BJ (cell line): ENCODE results near the gene IQCC. TPM values are rescaled to one million over a fixed set of nuclear protein-coding genes. Genes with fewer than 3 reads are reported as not detected.

Experiments
- CTCF ChIA-PET: fragments of 350-600 bp; formaldehyde crosslinking; extraction: SDS; loops from one replicate; lab custom pipeline; 2021; ENCODE audit warnings: antibody characterized with exemption, inconsistent platforms; lab: Yijun Ruan, JAX
- POLR2A ChIA-PET: fragments of 300-600 bp; sonication (Branson Sonifier 250); formaldehyde crosslinking; extraction: SDS; loops from one replicate; lab custom pipeline; 2021; ENCODE audit warnings: antibody characterized with exemption; lab: Charles Lee
- DNase-seq: peaks from one replicate; pipeline ENCODE4 v3.0.0-alpha.2; 2011; ENCODE audit warnings: low read depth
- H3K27me3 ChIP-seq: 2 replicates; pipeline ENCODE4 v1.6.0; 2011; ENCODE audit warnings: low read length; ENCODE audit not compliant: control insufficient read depth, insufficient read depth
- H3K36me3 ChIP-seq: 2 replicates; pipeline ENCODE4 v1.5.1; 2011; ENCODE audit warnings: low read length; ENCODE audit not compliant: control insufficient read depth, insufficient read depth
- H3K4me3 ChIP-seq: 2 replicates; pipeline ENCODE4 v1.5.1; 2011; ENCODE audit warnings: low read depth, mild to moderate bottlenecking, control low read depth, low read length
- polyA plus RNA-seq: library from polyadenylated mRNA; depleted of rRNA; stranded (reverse); fragments of >200 nt; gene quantifications from 2 replicates; pipeline ENCODE4 v1.2.3, GENCODE V29; 2011
- TF ChIP-seq, protein P1 (sequence below): IDR thresholded peaks from 2 replicates; pipeline ENCODE4 v1.5.1; 2011; ENCODE audit warnings: low read depth, mild to moderate bottlenecking, control low read depth, inconsistent platforms, low read length, moderate library complexity; ENCODE audit not compliant: insufficient read depth

IQCC gene
- polyA plus RNA-seq, 1 experiment: 2.1 TPM

- Histone ChIP-seq H3K4me3 (no peak overlapping the region), H3K27me3 (no peaks in the 10 kb centered on the region), H3K36me3 (peaks cover 23% of the 10 kb centered on the region)
- TF ChIP-seq, protein P1, sequence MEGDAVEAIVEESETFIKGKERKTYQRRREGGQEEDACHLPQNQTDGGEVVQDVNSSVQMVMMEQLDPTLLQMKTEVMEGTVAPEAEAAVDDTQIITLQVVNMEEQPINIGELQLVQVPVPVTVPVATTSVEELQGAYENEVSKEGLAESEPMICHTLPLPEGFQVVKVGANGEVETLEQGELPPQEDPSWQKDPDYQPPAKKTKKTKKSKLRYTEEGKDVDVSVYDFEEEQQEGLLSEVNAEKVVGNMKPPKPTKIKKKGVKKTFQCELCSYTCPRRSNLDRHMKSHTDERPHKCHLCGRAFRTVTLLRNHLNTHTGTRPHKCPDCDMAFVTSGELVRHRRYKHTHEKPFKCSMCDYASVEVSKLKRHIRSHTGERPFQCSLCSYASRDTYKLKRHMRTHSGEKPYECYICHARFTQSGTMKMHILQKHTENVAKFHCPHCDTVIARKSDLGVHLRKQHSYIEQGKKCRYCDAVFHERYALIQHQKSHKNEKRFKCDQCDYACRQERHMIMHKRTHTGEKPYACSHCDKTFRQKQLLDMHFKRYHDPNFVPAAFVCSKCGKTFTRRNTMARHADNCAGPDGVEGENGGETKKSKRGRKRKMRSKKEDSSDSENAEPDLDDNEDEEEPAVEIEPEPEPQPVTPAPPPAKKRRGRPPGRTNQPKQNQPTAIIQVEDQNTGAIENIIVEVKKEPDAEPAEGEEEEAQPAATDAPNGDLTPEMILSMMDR: no peak
- ChIA-PET CTCF (no interaction called here), POLR2A (interaction anchor here (0.6 to 0.7 kb wide), 2 partner anchors 139 to 208 kb away, joined by 5 to 18 read pairs; no protein-coding TSS in a partner anchor)
- no peak for DNase-seq
Observed at GRCh38 chr1:32172621-32173245, 32.7 kb upstream of the IQCC start.

- H3K36me3 ChIP-seq: peaks cover 2% of the 10 kb centered on the region
- ChIA-PET CTCF (interaction anchor here (0.7 to 2.0 kb wide), 4 partner anchors 24 to 70 kb away, joined by 3 to 5 read pairs (median 4); no protein-coding TSS in a partner anchor), POLR2A (no interaction called here)
- DNase-seq: no peak
- H3K4me3 ChIP-seq: no peak overlapping the region
- TF ChIP-seq, protein P1: no peak
- H3K27me3 ChIP-seq: no peaks in the 10 kb centered on the region
Observed at GRCh38 chr1:32178380-32179192, 26.9 kb upstream of the IQCC start.

DNA sequence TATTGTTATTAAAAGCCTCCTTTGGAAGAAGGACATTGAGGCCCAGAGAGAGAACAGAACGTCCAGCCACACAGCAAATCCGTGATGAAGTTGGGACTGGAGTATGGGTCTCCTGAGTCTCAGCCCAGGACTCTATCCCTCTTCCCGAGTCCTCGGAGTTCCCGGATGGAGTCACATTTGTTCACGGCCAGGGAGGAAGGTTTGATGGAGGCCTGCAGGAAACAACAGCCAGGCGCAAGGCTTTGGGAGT is 26.4 kb upstream of the IQCC start:
- no peak for DNase-seq
- POLR2A ChIA-PET: no interaction called here
- TF ChIP-seq, protein P1: no peak
- CTCF ChIA-PET: interaction anchor here (0.7 to 2.0 kb wide), 4 partner anchors 25 to 70 kb away, joined by 3 to 5 read pairs (median 4); no protein-coding TSS in a partner anchor
- H3K36me3 ChIP-seq: peaks cover 2% of the 10 kb centered on the region
- peak overlapping the region; percentile 66; the same call in 1 of the 2 replicates for H3K4me3 ChIP-seq
- H3K27me3 ChIP-seq: no peaks in the 10 kb centered on the region

- Histone ChIP-seq H3K36me3 (peaks cover 6% of the 10 kb centered on the region), H3K4me3 (peak within 1 kb of the TSS; percentile 66), H3K27me3 (no peaks in the 10 kb centered on the region)
- peak; percentile 51 for DNase-seq
- TF ChIP-seq, protein P1: no peak
- ChIA-PET POLR2A (interaction anchor here (0.9 kb wide), 1 partner anchor 18 kb away, joined by 3 read pairs; no protein-coding TSS in a partner anchor), CTCF (interaction anchor here (0.7 to 2.0 kb wide), 6 partner anchors 25 to 107 kb away, joined by 3 to 5 read pairs (median 4); partner anchors contain the start of gene TMEM39B)
Observed at GRCh38 chr1:32179443-32180185, 25.9 kb upstream of the IQCC start, which contains the start of gene TXLNA. TSS of gene TXLNA (plus strand) at chr1:32179675. CDS start at chr1:32180346, 671 bp downstream.
